Keratinocyte (primary cell): ENCODE measurements around the gene SLC38A7. TPM values are rescaled to one million over a fixed set of nuclear protein-coding genes. Genes with fewer than 3 reads are reported as not detected.

Source experiments
- DNase-seq: peaks from one replicate; pipeline ENCODE4 v3.0.0-alpha.2; 2011; ENCODE audit warnings: low read depth, missing footprints, low spot score
- FAIRE-seq: peaks from 2 replicates; lab custom pipeline; 2011; peaks lifted over from hg19 to GRCh38; lab: Jason Lieb, UNC
- H2AFZ ChIP-seq: 2 replicates; pipeline ENCODE4 v1.6.0; 2012; ENCODE audit warnings: low read length, control low read depth, inconsistent platforms; ENCODE audit not compliant: control insufficient read depth
- H3K27ac ChIP-seq: 2 replicates; pipeline ENCODE4 v1.5.1; 2011; ENCODE audit warnings: low read length; ENCODE audit not compliant: control insufficient read depth, insufficient read depth
- H3K27me3 ChIP-seq: 3 replicates; pipeline ENCODE4 v1.6.0; 2011; ENCODE audit warnings: low read length; ENCODE audit not compliant: control insufficient read depth, insufficient read depth; ENCODE audit errors: extremely low read depth
- H3K36me3 ChIP-seq, 2 experiments: 2 replicates in 1 of 2; 3 replicates in 1 of 2; pipeline ENCODE4 v1.5.1; 2011; ENCODE audit warnings: low read length in 2 of 2, mild to moderate bottlenecking in 1 of 2; ENCODE audit not compliant: control insufficient read depth in 2 of 2, insufficient read depth in 2 of 2; ENCODE audit errors: extremely low read depth in 1 of 2
- H3K4me1 ChIP-seq: 3 replicates; pipeline ENCODE4 v1.5.1; 2011; ENCODE audit warnings: low read length; ENCODE audit not compliant: control insufficient read depth, insufficient read depth; ENCODE audit errors: extremely low read depth
- H3K4me2 ChIP-seq: 3 replicates; pipeline ENCODE4 v1.6.0; 2011; ENCODE audit warnings: low read depth, low read length; ENCODE audit not compliant: control insufficient read depth, insufficient read depth; ENCODE audit errors: extremely low read depth
- H3K4me3 ChIP-seq, 3 experiments: fragments of 200-600 bp in 1 of 3; sonication (generic) in 1 of 3; 2 replicates in 2 of 3; 3 replicates in 1 of 3; pipeline ENCODE4 v1.5.1; 2011 to 2016; ENCODE audit warnings: low read length in 3 of 3, mild to moderate bottlenecking in 3 of 3, control low read depth in 2 of 3, inconsistent platforms in 1 of 3, low read depth in 1 of 3, mixed read lengths in 1 of 3, mixed run types in 1 of 3, moderate library complexity in 1 of 3; ENCODE audit not compliant: control insufficient read depth in 2 of 3, insufficient read depth in 2 of 3; ENCODE audit errors: extremely low read depth in 1 of 3
- H3K79me2 ChIP-seq: 2 replicates; pipeline ENCODE4 v1.6.0; 2012; ENCODE audit warnings: low read length; ENCODE audit not compliant: control insufficient read depth, insufficient read depth
- H3K9ac ChIP-seq: 3 replicates; pipeline ENCODE4 v1.6.0; 2011; ENCODE audit warnings: low read length; ENCODE audit not compliant: control insufficient read depth, insufficient read depth; ENCODE audit errors: extremely low read depth
- H3K9me1 ChIP-seq: 3 replicates; pipeline ENCODE4 v1.6.0; 2011; ENCODE audit warnings: low read length; ENCODE audit not compliant: control insufficient read depth, insufficient read depth; ENCODE audit errors: extremely low read depth
- H3K9me3 ChIP-seq: 2 replicates; pipeline ENCODE4 v1.5.1; 2012; ENCODE audit warnings: low read depth, low read length; ENCODE audit not compliant: control insufficient read depth
- H4K20me1 ChIP-seq: 3 replicates; pipeline ENCODE4 v1.6.0; 2011; ENCODE audit warnings: low read length; ENCODE audit not compliant: control insufficient read depth, insufficient read depth; ENCODE audit errors: extremely low read depth
- CTCF ChIP-seq, 3 experiments: IDR thresholded peaks in 1 of 3; conservative IDR thresholded peaks in 1 of 3; optimal IDR thresholded peaks in 1 of 3; 2 replicates in 2 of 3; 3 replicates in 1 of 3; pipeline versions ENCODE3 to v1.5.1; 2011; ENCODE audit warnings: low read length in 3 of 3, mild to moderate bottlenecking in 3 of 3, moderate library complexity in 2 of 3, control low read depth in 1 of 3, inconsistent platforms in 1 of 3; ENCODE audit not compliant: insufficient read depth in 2 of 3; ENCODE audit errors: extremely low read depth in 1 of 3
- EZH2 ChIP-seq: IDR thresholded peaks from one replicate; pipeline ENCODE4 v1.6.1; 2012; ENCODE audit warnings: inconsistent platforms, mild to moderate bottlenecking, low read length, moderate library complexity
- dilution Hi-C: fragments of 300-500 bp; cut with MboI; formaldehyde crosslinking; loops from one replicate; pipeline ENCODE4 v1.7.0; 2020; ENCODE audit warnings: low sequenced_read_pairs; ENCODE audit not compliant: extremely low pct_ligation_motif_present
- polyA plus RNA-seq, 5 experiments: library from polyadenylated mRNA; depleted of rRNA in 3 of 5; stranded (reverse) in 3 of 5; stranded (forward) in 1 of 5; unstranded in 1 of 5; fragments of >200 nt; gene quantifications; 1 replicate in 1 of 5; 2 replicates in 3 of 5; 3 replicates in 1 of 5; pipeline versions ENCODE4 v1.2.1 to v1.2.3, GENCODE V29; 2011 to 2012; ENCODE audit warnings: missing spikeins in 2 of 5, low read depth in 1 of 5, low replicate concordance in 1 of 5

Gene SLC38A7
- polyA plus RNA-seq, 1 donor (not counting 4 experiments of a cell fraction or from before 2014, with no cell fraction given), result 11.2 TPM

- Histone ChIP-seq H3K9me3 (no peaks in the 10 kb centered on the region), H3K79me2 (no peaks in the 10 kb centered on the region), H3K27me3 (no peaks in the 10 kb centered on the region), H4K20me1 (no peaks in the 10 kb centered on the region), H3K9ac (no peak overlapping the region), H2AFZ (no peak overlapping the region), H3K36me3 (no peaks in the 10 kb centered on the region), H3K4me1 (peaks cover 9% of the 10 kb centered on the region), H3K4me3 (no peak overlapping the region), H3K27ac (no peak overlapping the region), H3K9me1 (no peaks in the 10 kb centered on the region), H3K4me2 (no peak overlapping the region)
- FAIRE-seq, result no peak
- DNase-seq, result no peak
- dilution Hi-C loops, result no loop called here
- TF ChIP-seq EZH2, result no peak
- TF ChIP-seq CTCF (optimal IDR thresholded peaks at IDR 0.05 in 1 of 3, IDR thresholded peaks at IDR 0.05 in 1 of 3, conservative IDR thresholded peaks at IDR 0.05 in 1 of 3; ENCODE audit: extremely low read depth in 1 of 3, insufficient read depth in 2 of 3, low read length in 3 of 3), result no peak
These were observed 34.9 kb downstream of the SLC38A7 start for GRCh38 chr16:58649707-58650106.

GRCh38 chr16:58647107-58647506 lies 37.5 kb downstream of the SLC38A7 start:
- no peaks in the 10 kb centered on the region for H3K79me2 ChIP-seq
- no peak overlapping the region for H3K4me2 ChIP-seq
- FAIRE-seq, result no peak

More at GRCh38 chr16:58647107-58647506, 37.5 kb downstream of the SLC38A7 start:
- Histone ChIP-seq H4K20me1 (no peaks in the 10 kb centered on the region), H3K27ac (no peak overlapping the region), H3K9me3 (no peaks in the 10 kb centered on the region), H2AFZ (no peak overlapping the region), H3K36me3 (no peaks in the 10 kb centered on the region), H3K9me1 (no peaks in the 10 kb centered on the region), H3K4me3 (no peak overlapping the region), H3K27me3 (no peaks in the 10 kb centered on the region), H3K9ac (no peak overlapping the region), H3K4me1 (peaks cover 9% of the 10 kb centered on the region)
- DNase-seq, result no peak
- no peak for TF ChIP-seq EZH2
- TF ChIP-seq CTCF (optimal IDR thresholded peaks at IDR 0.05 in 1 of 3, IDR thresholded peaks at IDR 0.05 in 1 of 3, conservative IDR thresholded peaks at IDR 0.05 in 1 of 3; ENCODE audit: extremely low read depth in 1 of 3, insufficient read depth in 2 of 3, low read length in 3 of 3), result no peak
- dilution Hi-C loops, result no loop called here
